ENCODE results near the gene NCKAP5. TPM values are rescaled to one million over a fixed set of nuclear protein-coding genes. Genes with fewer than 3 reads are reported as not detected.

The NCKAP5 gene
- polyA plus RNA-seq, 2 of the 4 experiments (the other 2 are of a cell fraction): 3.0 to 4.1 TPM

- no peak overlapping the region for H3K4me2 ChIP-seq
- no peak overlapping the region for H3K27ac ChIP-seq
- ChIA-PET CTCF (no interaction called here), POLR2A (no interaction called here)
- no peak for DNase-seq (ENCODE audit: low read depth in 1 of 2, low spot score in 1 of 2)
- H3K9me3 ChIP-seq: no peaks in the 10 kb centered on the region
- H3K4me1 ChIP-seq: no peaks in the 10 kb centered on the region
- no peak for FAIRE-seq
- TF ChIP-seq HOXB5 (CRISPR knock-in tag; IDR thresholded peaks at IDR 0.05) (no peak), POLR2A (IDR thresholded peaks at IDR 0.05; ENCODE audit: low read length) (no peak), HMGXB4 (CRISPR knock-in tag; IDR thresholded peaks at IDR 0.05; ENCODE audit: borderline replicate concordance) (no peak), RNF2 (IDR thresholded peaks at IDR 0.05; ENCODE audit: borderline replicate concordance, low read depth) (no peak)
- ATAC-seq: no peak
- WGBS (ENCODE audit: missing lambda C conversion rate): 71% methylated on average over 1 of the region's 1 CpG
- H3K4me3 ChIP-seq: no peak overlapping the region
Observed at GRCh38 chr2:133605766-133606137, 37.5 kb upstream of the NCKAP5 start.

- no peak for ATAC-seq
- FAIRE-seq: no peak
- no peak for DNase-seq (ENCODE audit: low read depth in 1 of 2, low spot score in 1 of 2)
- no peak overlapping the region for H3K4me2 ChIP-seq
- no peaks in the 10 kb centered on the region for H3K4me1 ChIP-seq
- no peak overlapping the region for H3K27ac ChIP-seq
- H3K4me3 ChIP-seq: no peak overlapping the region
- WGBS (ENCODE audit: missing lambda C conversion rate): 24% methylated on average over 7 of the region's 7 CpGs
- H3K9me3 ChIP-seq: no peaks in the 10 kb centered on the region
- ChIA-PET POLR2A (no interaction called here), CTCF (no interaction called here)
- TF ChIP-seq SMC3 (IDR thresholded peaks at IDR 0.05): no peak
- TF ChIP-seq FOXS1 (CRISPR knock-in tag; IDR thresholded peaks at IDR 0.05): no peak
- no peak for TF ChIP-seq RARB (CRISPR knock-in tag; IDR thresholded peaks at IDR 0.05)
- TF ChIP-seq CBX2 (IDR thresholded peaks at IDR 0.05; ENCODE audit: borderline replicate concordance, low read depth): no peak
- no peak for TF ChIP-seq ZC3H11A (IDR thresholded peaks at IDR 0.05)
- no peak for TF ChIP-seq POLR2A (IDR thresholded peaks at IDR 0.05; ENCODE audit: low read length)
- no peak for TF ChIP-seq RNF2 (IDR thresholded peaks at IDR 0.05; ENCODE audit: borderline replicate concordance, low read depth)
- TF ChIP-seq HDAC2 (IDR thresholded peaks at IDR 0.05): no peak
- no peak for TF ChIP-seq CTCF (IDR thresholded peaks at IDR 0.05)
- TF ChIP-seq PBX3 (IDR thresholded peaks at IDR 0.05): no peak
- no peak for TF ChIP-seq ZFP36 (IDR thresholded peaks at IDR 0.05; ENCODE audit: borderline replicate concordance, partially characterized antibody)
- no peak for TF ChIP-seq GATA3 (IDR thresholded peaks at IDR 0.05; ENCODE audit: borderline replicate concordance)
- TF ChIP-seq PHF8 (IDR thresholded peaks at IDR 0.05; ENCODE audit: borderline replicate concordance, low read depth): no peak
- no peak for TF ChIP-seq ESRRA (IDR thresholded peaks at IDR 0.05; ENCODE audit: borderline replicate concordance, low read length)
- no peak for TF ChIP-seq CHD4 (IDR thresholded peaks at IDR 0.05; ENCODE audit: borderline replicate concordance)
- no peak for TF ChIP-seq TP53 (CRISPR knock-in tag; IDR thresholded peaks at IDR 0.05)
Observed at GRCh38 chr2:133605011-133605765, 36.9 kb upstream of the NCKAP5 start.

GRCh38 chr2:133603109-133603508, 34.8 kb upstream of the NCKAP5 start:
- CTCF ChIA-PET: no interaction called here
- 82% methylated on average over 10 of the region's 10 CpGs for WGBS (ENCODE audit: missing lambda C conversion rate)
- FAIRE-seq (no peak), ATAC-seq (no peak), DNase-seq (ENCODE audit: low read depth in 1 of 2, low spot score in 1 of 2) (no peak)
- no peak overlapping the region for H3K4me3 ChIP-seq
- POLR2A ChIA-PET: no interaction called here
- no peaks in the 10 kb centered on the region for H3K4me1 ChIP-seq
- H3K4me2 ChIP-seq: no peak overlapping the region
- no peaks in the 10 kb centered on the region for H3K9me3 ChIP-seq
- H3K27ac ChIP-seq: no peak overlapping the region
- TF ChIP-seq NPAS2 (CRISPR knock-in tag; IDR thresholded peaks at IDR 0.05; ENCODE audit: borderline replicate concordance) (no peak), POLR2AphosphoS2 (conservative IDR thresholded peaks at IDR 0.05; ENCODE audit: low read length) (no peak), EHF (CRISPR knock-in tag; IDR thresholded peaks at IDR 0.05) (no peak), RNF2 (IDR thresholded peaks at IDR 0.05; ENCODE audit: borderline replicate concordance, low read depth) (no peak), PHF8 (IDR thresholded peaks at IDR 0.05; ENCODE audit: borderline replicate concordance, low read depth) (no peak), RFX5 (IDR thresholded peaks at IDR 0.05) (no peak), RAD21 (conservative IDR thresholded peaks at IDR 0.05 in 1 of 2, IDR thresholded peaks at IDR 0.05 in 1 of 2) (no peak), NR3C1 (IDR thresholded peaks at IDR 0.05) (no peak), ZFP36 (IDR thresholded peaks at IDR 0.05; ENCODE audit: borderline replicate concordance, partially characterized antibody) (no peak), PBX3 (IDR thresholded peaks at IDR 0.05) (no peak), NFE2L2 (conservative IDR thresholded peaks at IDR 0.05; ENCODE audit: low read length) (no peak), CHD2 (IDR thresholded peaks at IDR 0.05; ENCODE audit: low read length, partially characterized antibody) (no peak), CBX2 (IDR thresholded peaks at IDR 0.05; ENCODE audit: borderline replicate concordance, low read depth) (no peak), ESRRA (IDR thresholded peaks at IDR 0.05; ENCODE audit: borderline replicate concordance, low read length) (no peak), BCL3 (IDR thresholded peaks at IDR 0.05) (no peak)

All from A549 (cell line).